HepG2 (cell line): ENCODE measurements around the gene CEBPE. TPM values are rescaled to one million over a fixed set of nuclear protein-coding genes. Genes with fewer than 3 reads are reported as not detected.

Experiments used
- polyA plus RNA-seq, 8 experiments: library from polyadenylated mRNA; depleted of rRNA in 3 of 8; stranded (reverse) in 7 of 8; unstranded in 1 of 8; fragments of >200 nt; fragmentation: Illumina TruSeq in 4 of 8; extraction: Trizol in 4 of 8; gene quantifications; 2 replicates each; pipeline versions ENCODE4 v1.2.1 to v1.2.3, GENCODE V29; 2011 to 2016; ENCODE audit warnings: low read depth in 4 of 8, missing spikeins in 1 of 8, mixed read lengths in 1 of 8; ENCODE audit not compliant: insufficient read depth in 1 of 8
- total RNA-seq, 5 experiments: library from RNA; depleted of rRNA; stranded (reverse); fragments of >200 nt; fragmentation: Illumina TruSeq; extraction: Trizol; gene quantifications; 2 replicates each; pipeline ENCODE4 v1.2.3, GENCODE V29; 2016; ENCODE audit warnings: low read depth in 1 of 5
- TF ChIP-seq, protein P1 (sequence below), 2 experiments: fragments of 450-650 bp in 1 of 2; sonication (generic) in 1 of 2; formaldehyde crosslinking in 1 of 2; IDR thresholded peaks; 2 replicates each; pipeline versions ENCODE4 v1.6.1 to v1.8.0; 2016 to 2022; ENCODE audit warnings: antibody characterized with exemption in 1 of 2, mild to moderate bottlenecking in 1 of 2, missing genetic modification reagents in 1 of 2

CEBPE gene
- total and polyA plus RNA-seq, 2 of the 13 experiments (the other 11 are each of a cell fraction or from before 2014, with no cell fraction given), result 0.09 to 0.11 TPM

DNA sequence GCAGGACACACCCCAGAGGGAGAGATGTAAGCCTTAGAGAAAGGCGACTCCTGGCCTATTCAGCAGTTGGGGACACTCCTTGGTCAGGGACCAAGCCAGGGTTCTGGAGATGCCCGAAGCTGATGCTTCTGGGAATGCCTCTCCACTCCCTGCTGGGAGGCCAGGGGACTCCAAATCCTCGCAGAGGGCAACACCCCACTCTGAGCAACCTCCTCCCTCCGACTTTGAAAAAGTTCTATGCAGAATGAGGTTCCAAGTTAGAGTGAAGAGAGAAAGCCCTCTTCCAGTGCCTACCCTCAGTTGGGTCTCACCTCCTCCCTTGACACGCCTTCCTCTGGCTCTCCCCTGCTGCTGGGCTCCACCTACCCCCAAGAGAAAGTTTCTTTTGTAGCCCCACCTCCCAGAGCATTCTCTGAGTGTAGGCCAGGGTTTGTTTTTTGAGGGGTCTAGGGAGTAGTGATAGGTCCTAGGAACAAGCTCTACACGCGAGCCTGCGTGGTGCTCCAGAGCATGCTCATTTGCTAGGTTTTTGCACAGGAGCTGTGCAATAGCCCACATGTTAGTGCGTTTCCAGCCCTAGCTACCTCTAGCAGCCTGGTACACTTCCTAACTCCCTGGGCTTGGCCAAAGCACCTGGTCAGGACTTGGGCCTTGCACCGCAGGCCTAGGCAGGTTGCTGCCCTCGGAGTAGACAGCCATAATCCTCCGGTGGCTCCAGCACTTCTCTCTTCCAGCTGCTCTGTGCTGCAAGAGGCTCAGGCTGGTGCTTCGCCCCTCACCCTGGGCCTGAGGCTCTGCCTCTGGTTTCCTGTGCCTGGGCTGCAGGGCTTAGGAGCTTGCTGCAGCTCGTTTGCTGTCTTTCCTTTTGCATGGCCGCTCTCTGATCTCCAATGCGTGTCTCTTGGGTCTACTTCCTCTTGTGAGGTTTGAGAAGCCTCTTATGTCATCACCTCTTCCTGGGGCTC, 590 bp upstream of the CEBPE start (continued):
- TF ChIP-seq, protein P1, sequence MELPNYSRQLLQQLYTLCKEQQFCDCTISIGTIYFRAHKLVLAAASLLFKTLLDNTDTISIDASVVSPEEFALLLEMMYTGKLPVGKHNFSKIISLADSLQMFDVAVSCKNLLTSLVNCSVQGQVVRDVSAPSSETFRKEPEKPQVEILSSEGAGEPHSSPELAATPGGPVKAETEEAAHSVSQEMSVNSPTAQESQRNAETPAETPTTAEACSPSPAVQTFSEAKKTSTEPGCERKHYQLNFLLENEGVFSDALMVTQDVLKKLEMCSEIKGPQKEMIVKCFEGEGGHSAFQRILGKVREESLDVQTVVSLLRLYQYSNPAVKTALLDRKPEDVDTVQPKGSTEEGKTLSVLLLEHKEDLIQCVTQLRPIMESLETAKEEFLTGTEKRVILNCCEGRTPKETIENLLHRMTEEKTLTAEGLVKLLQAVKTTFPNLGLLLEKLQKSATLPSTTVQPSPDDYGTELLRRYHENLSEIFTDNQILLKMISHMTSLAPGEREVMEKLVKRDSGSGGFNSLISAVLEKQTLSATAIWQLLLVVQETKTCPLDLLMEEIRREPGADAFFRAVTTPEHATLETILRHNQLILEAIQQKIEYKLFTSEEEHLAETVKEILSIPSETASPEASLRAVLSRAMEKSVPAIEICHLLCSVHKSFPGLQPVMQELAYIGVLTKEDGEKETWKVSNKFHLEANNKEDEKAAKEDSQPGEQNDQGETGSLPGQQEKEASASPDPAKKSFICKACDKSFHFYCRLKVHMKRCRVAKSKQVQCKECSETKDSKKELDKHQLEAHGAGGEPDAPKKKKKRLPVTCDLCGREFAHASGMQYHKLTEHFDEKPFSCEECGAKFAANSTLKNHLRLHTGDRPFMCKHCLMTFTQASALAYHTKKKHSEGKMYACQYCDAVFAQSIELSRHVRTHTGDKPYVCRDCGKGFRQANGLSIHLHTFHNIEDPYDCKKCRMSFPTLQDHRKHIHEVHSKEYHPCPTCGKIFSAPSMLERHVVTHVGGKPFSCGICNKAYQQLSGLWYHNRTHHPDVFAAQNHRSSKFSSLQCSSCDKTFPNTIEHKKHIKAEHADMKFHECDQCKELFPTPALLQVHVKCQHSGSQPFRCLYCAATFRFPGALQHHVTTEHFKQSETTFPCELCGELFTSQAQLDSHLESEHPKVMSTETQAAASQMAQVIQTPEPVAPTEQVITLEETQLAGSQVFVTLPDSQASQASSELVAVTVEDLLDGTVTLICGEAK (IDR thresholded peaks at IDR 0.05), result no peak
- TF ChIP-seq, protein P1 (CRISPR knock-in tag; IDR thresholded peaks at IDR 0.05), result 0 out of 2 replicates have a peak, but pooled peaks have one; percentile 4
